Lower lobe of right lung (tissue), 2 donors: ENCODE data around the gene MAPK11. TPM values are rescaled to one million over a fixed set of nuclear protein-coding genes. Genes with fewer than 3 reads are reported as not detected.

Experiments used
- ATAC-seq, 2 donors: fragments of 200-7000 bp; cut with Tn5 transposase; one replicate each; pipeline ENCODE4 v1.9.1; 2020 to 2022; ENCODE audit warnings: mild to moderate bottlenecking in 2 of 2, moderate library complexity in 2 of 2
- DNase-seq: peaks from one replicate; pipeline ENCODE4 v3.0.0-alpha.2; 2020
- H3K27ac ChIP-seq: fragments of 200-600 bp; one replicate; pipeline ENCODE4 v1.8.0; 2022
- H3K27me3 ChIP-seq: fragments of 200-600 bp; one replicate; pipeline ENCODE4 v1.8.0; 2022; ENCODE audit warnings: low read depth
- H3K36me3 ChIP-seq: fragments of 200-600 bp; one replicate; pipeline ENCODE4 v1.8.0; 2022; ENCODE audit warnings: mild to moderate bottlenecking
- H3K4me1 ChIP-seq: fragments of 200-600 bp; one replicate; pipeline ENCODE4 v1.8.0; 2022
- H3K4me3 ChIP-seq: fragments of 200-600 bp; one replicate; pipeline ENCODE4 v1.8.0; 2022; ENCODE audit warnings: mild to moderate bottlenecking
- H3K9me3 ChIP-seq: fragments of 200-600 bp; one replicate; pipeline ENCODE4 v1.8.0; 2022
- CTCF ChIP-seq: fragments of 200-600 bp; IDR thresholded peaks from one replicate; pipeline ENCODE4 v1.8.0; 2022; ENCODE audit warnings: antibody characterized with exemption, mild to moderate bottlenecking
- intact Hi-C: fragments of 100-400 bp; cut with DNase I; formaldehyde crosslinking; loops from one replicate; pipeline ENCODE4 v1.11.0; 2022
- total RNA-seq: library from RNA; stranded (reverse); fragmentation: NEBNext Ultra II Directional; extraction: Animal tissue kit (Norgen Biotek cat#: 25700); gene quantifications from one replicate; pipeline ENCODE4 v1.2.1, GENCODE V29; 2021
- donor health status: DM: no; HTN: yes; CAD: no; lungs with severe emphysema.

Gene MAPK11
- total RNA-seq, 1 donor from 2014 or later: 13.1 TPM

- no peak for DNase-seq
- ATAC-seq: no peak
- no peaks in the 10 kb centered on the region for H3K9me3 ChIP-seq
These were observed 37.9 kb upstream of the MAPK11 start for GRCh38 chr22:50307890-50308596.

GRCh38 chr22:50306753-50307749, 36.9 kb upstream of the MAPK11 start, which contains the start of gene PLXNB2:
Gene PLXNB2 (minus strand): TSS chr22:50307646. CDS start chr22:50290584, 17,062 bp downstream.
- no peak for TF ChIP-seq CTCF
- H3K4me3 ChIP-seq: peak within 1 kb of the TSS; percentile 87
- peak; percentile 57 to 61 for ATAC-seq
- peaks cover 69% of the 10 kb centered on the region for H3K4me1 ChIP-seq
- H3K36me3 ChIP-seq: peaks cover 4% of the 10 kb centered on the region
- H3K27ac ChIP-seq: peak within 1 kb of the TSS; percentile 93
- no peaks in the 10 kb centered on the region for H3K9me3 ChIP-seq
- H3K27me3 ChIP-seq: no peaks in the 10 kb centered on the region
- intact Hi-C loops: no loop called here
- peak; percentile 89 for DNase-seq

More at GRCh38 chr22:50307890-50308596, 37.9 kb upstream of the MAPK11 start:
- Histone ChIP-seq H3K27me3 (no peaks in the 10 kb centered on the region), H3K27ac (peak overlapping the region; percentile 90), H3K36me3 (peaks cover 4% of the 10 kb centered on the region), H3K4me1 (peaks cover 59% of the 10 kb centered on the region), H3K4me3 (peak overlapping the region; percentile 27)
- intact Hi-C loops: no loop called here
- TF ChIP-seq CTCF: no peak

- ATAC-seq: peak; percentile 67 to 75
- peak; percentile 93 for DNase-seq
- no peak for TF ChIP-seq CTCF
These were observed 35.9 kb upstream of the MAPK11 start for GRCh38 chr22:50305923-50306566.

GRCh38 chr22:50305393-50305922, 35.3 kb upstream of the MAPK11 start:
- Histone ChIP-seq H3K27me3 (no peaks in the 10 kb centered on the region), H3K4me3 (peak overlapping the region; percentile 87), H3K36me3 (peaks cover 4% of the 10 kb centered on the region), H3K4me1 (peaks cover 78% of the 10 kb centered on the region), H3K27ac (peak overlapping the region; percentile 93), H3K9me3 (no peaks in the 10 kb centered on the region)
- intact Hi-C loops: no loop called here
- DNase-seq (no peak), ATAC-seq (peak; percentile 1 to 13)
- no peak for TF ChIP-seq CTCF

More at GRCh38 chr22:50305923-50306566, 35.9 kb upstream of the MAPK11 start:
- intact Hi-C loops: no loop called here
- Histone ChIP-seq H3K9me3 (no peaks in the 10 kb centered on the region), H3K4me1 (peaks cover 75% of the 10 kb centered on the region), H3K4me3 (peak overlapping the region; percentile 87), H3K27ac (peak overlapping the region; percentile 93), H3K27me3 (no peaks in the 10 kb centered on the region), H3K36me3 (peaks cover 4% of the 10 kb centered on the region)
